ENCODE measurements around the gene CACUL1. TPM values are rescaled to one million over a fixed set of nuclear protein-coding genes. Genes with fewer than 3 reads are reported as not detected.
"Not testable (repeated sequence)": the region's sequence is repeated elsewhere in the genome, so short reads cannot be mapped to it uniquely, and the experiment has no call there.

Gene CACUL1
- total and polyA plus RNA-seq, 2 donors from 2014 or later: 5.3 to 39.3 TPM

- Histone ChIP-seq H3K27ac (ENCODE audit: low read depth in 2 of 2, low read length in 2 of 2) (no peak overlapping the region), H3K9me3 (ENCODE audit: control insufficient read depth in 2 of 3, insufficient read depth in 1 of 3, low read length in 3 of 3) (no peaks in the 10 kb centered on the region), H3K4me1 (ENCODE audit: control insufficient read depth in 2 of 3, insufficient read depth in 2 of 3, low read depth in 1 of 3, low read length in 3 of 3) (peaks cover 0 to 4% (median 3%) of the 10 kb centered on the region in 3 donors), H3K27me3 (ENCODE audit: control insufficient read depth, insufficient read depth, low read length) (no peaks in the 10 kb centered on the region), H3K36me3 (ENCODE audit: control insufficient read depth in 2 of 3, insufficient read depth in 3 of 3, low read length in 3 of 3) (no peaks in the 10 kb centered on the region), H3K4me3 (ENCODE audit: low read length in 3 of 3) (no peak overlapping the region), H3K9ac (ENCODE audit: low read length in 3 of 3) (no peak overlapping the region)
- no peak for DNase-seq
- TF ChIP-seq CTCF (IDR thresholded peaks at IDR 0.05; ENCODE audit: borderline replicate concordance, extremely low read depth, insufficient read depth): no peak
- intact Hi-C loops (cut with DNase I): no loop called here
- no peak for FAIRE-seq
Observed at GRCh38 chr10:118748041-118748440, 6.7 kb downstream of the CACUL1 start.

GRCh38 chr10:118746246-118746645, 8.5 kb downstream of the CACUL1 start:
- no peak overlapping the region for H3K9ac ChIP-seq (ENCODE audit: low read length in 3 of 3)
- H3K9me3 ChIP-seq (ENCODE audit: control insufficient read depth in 2 of 3, insufficient read depth in 1 of 3, low read length in 3 of 3): no peaks in the 10 kb centered on the region
- H3K4me1 ChIP-seq (ENCODE audit: control insufficient read depth in 2 of 3, insufficient read depth in 2 of 3, low read depth in 1 of 3, low read length in 3 of 3): peaks cover 0 to 11% (median 2%) of the 10 kb centered on the region in 3 donors
- no peak overlapping the region for H3K27ac ChIP-seq (ENCODE audit: low read depth in 2 of 2, low read length in 2 of 2)
- H3K27me3 ChIP-seq (ENCODE audit: control insufficient read depth, insufficient read depth, low read length): no peaks in the 10 kb centered on the region
- DNase-seq: no peak
- FAIRE-seq: no peak
- intact Hi-C loops (cut with DNase I): no loop called here
- no peak for TF ChIP-seq CTCF (IDR thresholded peaks at IDR 0.05; ENCODE audit: borderline replicate concordance, extremely low read depth, insufficient read depth)
- H3K36me3 ChIP-seq (ENCODE audit: control insufficient read depth in 2 of 3, insufficient read depth in 3 of 3, low read length in 3 of 3): no peaks in the 10 kb centered on the region
- H3K4me3 ChIP-seq (ENCODE audit: low read length in 3 of 3): no peak overlapping the region

- Histone ChIP-seq H3K9ac (ENCODE audit: low read length in 3 of 3) (no peak overlapping the region), H3K27ac (ENCODE audit: low read depth in 2 of 2, low read length in 2 of 2) (no peak overlapping the region), H3K4me1 (ENCODE audit: control insufficient read depth in 2 of 3, insufficient read depth in 2 of 3, low read depth in 1 of 3, low read length in 3 of 3) (peaks cover 0 to 11% (median 2%) of the 10 kb centered on the region in 3 donors), H3K36me3 (ENCODE audit: control insufficient read depth in 2 of 3, insufficient read depth in 3 of 3, low read length in 3 of 3) (no peaks in the 10 kb centered on the region), H3K27me3 (ENCODE audit: control insufficient read depth, insufficient read depth, low read length) (no peaks in the 10 kb centered on the region), H3K9me3 (ENCODE audit: control insufficient read depth in 2 of 3, insufficient read depth in 1 of 3, low read length in 3 of 3) (no peaks in the 10 kb centered on the region), H3K4me3 (ENCODE audit: low read length in 3 of 3) (no peak overlapping the region)
- no peak for TF ChIP-seq CTCF (IDR thresholded peaks at IDR 0.05; ENCODE audit: borderline replicate concordance, extremely low read depth, insufficient read depth)
- no peak for FAIRE-seq
- DNase-seq: no peak
- intact Hi-C loops (cut with DNase I): no loop called here
Observed at GRCh38 chr10:118745056-118745455, 9.7 kb downstream of the CACUL1 start.

GRCh38 chr10:118744346-118744918, 10.3 kb downstream of the CACUL1 start:
- intact Hi-C loops (cut with DNase I); FAIRE-seq: not testable (repeated sequence)

More at GRCh38 chr10:118744346-118744918, 10.3 kb downstream of the CACUL1 start:
- H3K4me1 ChIP-seq (ENCODE audit: control insufficient read depth in 2 of 3, insufficient read depth in 2 of 3, low read depth in 1 of 3, low read length in 3 of 3): peaks cover 0 to 11% (median 0%) of the 10 kb centered on the region in 3 donors
- H3K4me3 ChIP-seq (ENCODE audit: low read length in 3 of 3); H3K27ac ChIP-seq (ENCODE audit: low read depth in 2 of 2, low read length in 2 of 2); H3K27me3 ChIP-seq (ENCODE audit: control insufficient read depth, insufficient read depth, low read length); H3K36me3 ChIP-seq (ENCODE audit: control insufficient read depth in 2 of 3, insufficient read depth in 3 of 3, low read length in 3 of 3); H3K9ac ChIP-seq (ENCODE audit: low read length in 3 of 3); DNase-seq; H3K9me3 ChIP-seq (ENCODE audit: control insufficient read depth in 2 of 3, insufficient read depth in 1 of 3, low read length in 3 of 3): not testable (repeated sequence)
